Measurements from ENCODE around the gene PIRT. TPM values are rescaled to one million over a fixed set of nuclear protein-coding genes. Genes with fewer than 3 reads are reported as not detected.

PIRT gene
- polyA plus RNA-seq, 1 donor from 2014 or later: not detected

DNA sequence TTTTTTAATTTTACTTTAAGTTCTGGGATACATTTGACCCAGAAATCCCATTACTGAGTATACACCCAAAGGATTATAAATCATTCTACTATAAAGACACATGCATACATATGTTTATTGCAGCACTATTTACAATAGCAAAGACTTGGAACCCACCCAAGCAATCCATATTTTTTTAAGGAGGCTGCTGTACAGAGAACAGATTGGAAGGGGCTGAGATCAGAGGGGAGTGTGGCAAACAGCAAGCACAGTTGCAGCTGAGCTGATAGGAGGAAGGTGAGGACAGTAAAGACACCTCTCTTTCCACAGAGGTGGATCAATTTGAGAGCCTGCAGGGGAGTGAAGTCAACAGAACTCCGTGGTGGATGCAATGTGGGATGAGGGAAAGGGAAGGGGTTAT is 23.8 kb downstream of the PIRT start:
- no peak overlapping the region for H3K9ac ChIP-seq (ENCODE audit: low read length)
- no peaks in the 10 kb centered on the region for H3F3A ChIP-seq (ENCODE audit: insufficient read depth, low read length, poor library complexity, severe bottlenecking)
- no peak overlapping the region for H3K4me3 ChIP-seq (ENCODE audit: low read length)
- H4K20me1 ChIP-seq (ENCODE audit: insufficient read depth): no peaks in the 10 kb centered on the region
- no peak for TF ChIP-seq MXI1 (conservative IDR thresholded peaks at IDR 0.05; ENCODE audit: poor library complexity, severe bottlenecking)
- TF ChIP-seq SMC3 (conservative IDR thresholded peaks at IDR 0.05; ENCODE audit: poor library complexity): no peak
- TF ChIP-seq TAF1 (IDR thresholded peaks at IDR 0.05; ENCODE audit: low read depth): no peak
- no peak for TF ChIP-seq POLR2AphosphoS5 (IDR thresholded peaks at IDR 0.05)
- TF ChIP-seq RAD21 (conservative IDR thresholded peaks at IDR 0.05): no peak
- TF ChIP-seq, protein P1, sequence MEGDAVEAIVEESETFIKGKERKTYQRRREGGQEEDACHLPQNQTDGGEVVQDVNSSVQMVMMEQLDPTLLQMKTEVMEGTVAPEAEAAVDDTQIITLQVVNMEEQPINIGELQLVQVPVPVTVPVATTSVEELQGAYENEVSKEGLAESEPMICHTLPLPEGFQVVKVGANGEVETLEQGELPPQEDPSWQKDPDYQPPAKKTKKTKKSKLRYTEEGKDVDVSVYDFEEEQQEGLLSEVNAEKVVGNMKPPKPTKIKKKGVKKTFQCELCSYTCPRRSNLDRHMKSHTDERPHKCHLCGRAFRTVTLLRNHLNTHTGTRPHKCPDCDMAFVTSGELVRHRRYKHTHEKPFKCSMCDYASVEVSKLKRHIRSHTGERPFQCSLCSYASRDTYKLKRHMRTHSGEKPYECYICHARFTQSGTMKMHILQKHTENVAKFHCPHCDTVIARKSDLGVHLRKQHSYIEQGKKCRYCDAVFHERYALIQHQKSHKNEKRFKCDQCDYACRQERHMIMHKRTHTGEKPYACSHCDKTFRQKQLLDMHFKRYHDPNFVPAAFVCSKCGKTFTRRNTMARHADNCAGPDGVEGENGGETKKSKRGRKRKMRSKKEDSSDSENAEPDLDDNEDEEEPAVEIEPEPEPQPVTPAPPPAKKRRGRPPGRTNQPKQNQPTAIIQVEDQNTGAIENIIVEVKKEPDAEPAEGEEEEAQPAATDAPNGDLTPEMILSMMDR (IDR thresholded peaks at IDR 0.05; ENCODE audit: poor library complexity, severe bottlenecking): no peak
- no peak for TF ChIP-seq EZH2 (IDR thresholded peaks at IDR 0.05; ENCODE audit: borderline replicate concordance, insufficient read depth, low read length, poor library complexity, severe bottlenecking)
- TF ChIP-seq EP300 (conservative IDR thresholded peaks at IDR 0.05; ENCODE audit: poor library complexity, severe bottlenecking): no peak
- TF ChIP-seq, protein P2, sequence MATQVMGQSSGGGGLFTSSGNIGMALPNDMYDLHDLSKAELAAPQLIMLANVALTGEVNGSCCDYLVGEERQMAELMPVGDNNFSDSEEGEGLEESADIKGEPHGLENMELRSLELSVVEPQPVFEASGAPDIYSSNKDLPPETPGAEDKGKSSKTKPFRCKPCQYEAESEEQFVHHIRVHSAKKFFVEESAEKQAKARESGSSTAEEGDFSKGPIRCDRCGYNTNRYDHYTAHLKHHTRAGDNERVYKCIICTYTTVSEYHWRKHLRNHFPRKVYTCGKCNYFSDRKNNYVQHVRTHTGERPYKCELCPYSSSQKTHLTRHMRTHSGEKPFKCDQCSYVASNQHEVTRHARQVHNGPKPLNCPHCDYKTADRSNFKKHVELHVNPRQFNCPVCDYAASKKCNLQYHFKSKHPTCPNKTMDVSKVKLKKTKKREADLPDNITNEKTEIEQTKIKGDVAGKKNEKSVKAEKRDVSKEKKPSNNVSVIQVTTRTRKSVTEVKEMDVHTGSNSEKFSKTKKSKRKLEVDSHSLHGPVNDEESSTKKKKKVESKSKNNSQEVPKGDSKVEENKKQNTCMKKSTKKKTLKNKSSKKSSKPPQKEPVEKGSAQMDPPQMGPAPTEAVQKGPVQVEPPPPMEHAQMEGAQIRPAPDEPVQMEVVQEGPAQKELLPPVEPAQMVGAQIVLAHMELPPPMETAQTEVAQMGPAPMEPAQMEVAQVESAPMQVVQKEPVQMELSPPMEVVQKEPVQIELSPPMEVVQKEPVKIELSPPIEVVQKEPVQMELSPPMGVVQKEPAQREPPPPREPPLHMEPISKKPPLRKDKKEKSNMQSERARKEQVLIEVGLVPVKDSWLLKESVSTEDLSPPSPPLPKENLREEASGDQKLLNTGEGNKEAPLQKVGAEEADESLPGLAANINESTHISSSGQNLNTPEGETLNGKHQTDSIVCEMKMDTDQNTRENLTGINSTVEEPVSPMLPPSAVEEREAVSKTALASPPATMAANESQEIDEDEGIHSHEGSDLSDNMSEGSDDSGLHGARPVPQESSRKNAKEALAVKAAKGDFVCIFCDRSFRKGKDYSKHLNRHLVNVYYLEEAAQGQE (IDR thresholded peaks at IDR 0.05; ENCODE audit: borderline replicate concordance): no peak
- H3K27ac ChIP-seq (ENCODE audit: low read length): no peak overlapping the region
- no peaks in the 10 kb centered on the region for H3K36me3 ChIP-seq (ENCODE audit: insufficient read depth, low read length)
- H3K27me3 ChIP-seq (ENCODE audit: insufficient read depth, low read depth, low read length): no peaks in the 10 kb centered on the region
- no peak overlapping the region for H3K4me2 ChIP-seq (ENCODE audit: low read length)
- H3K9me2 ChIP-seq (ENCODE audit: insufficient read depth, low read length): no peaks in the 10 kb centered on the region
- no peak overlapping the region for H2AFZ ChIP-seq (ENCODE audit: low read depth, low read length)
- H3K79me2 ChIP-seq (replicated peaks; ENCODE audit: insufficient read depth, low read length): no peaks in the 10 kb centered on the region
- H3K9me3 ChIP-seq (ENCODE audit: low read length): no peaks in the 10 kb centered on the region

DNA sequence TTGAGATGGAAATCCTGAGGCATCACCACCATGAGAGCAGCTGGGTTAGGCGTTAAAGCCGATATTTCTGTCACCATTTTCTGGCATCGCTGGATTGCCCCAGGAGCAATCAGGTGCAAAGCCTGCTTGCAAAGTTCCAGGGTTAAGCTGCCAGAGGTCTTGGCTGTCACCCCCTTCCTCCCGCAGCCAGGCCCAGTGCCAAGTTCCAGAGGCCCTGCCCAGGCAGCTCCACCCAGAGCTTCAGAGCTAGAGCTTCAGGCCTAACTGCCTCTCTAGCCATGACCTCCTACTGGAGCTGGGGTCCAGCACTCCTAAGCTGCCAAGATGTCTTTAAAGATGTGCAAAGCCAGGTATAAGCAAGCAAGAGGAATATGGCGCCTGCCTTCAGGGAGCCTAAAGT is 25.2 kb downstream of the PIRT start:
- Histone ChIP-seq H3K9me3 (ENCODE audit: low read length) (no peaks in the 10 kb centered on the region), H4K20me1 (ENCODE audit: insufficient read depth) (no peaks in the 10 kb centered on the region), H3K27me3 (ENCODE audit: insufficient read depth, low read depth, low read length) (no peaks in the 10 kb centered on the region), H3K9me2 (ENCODE audit: insufficient read depth, low read length) (no peaks in the 10 kb centered on the region), H3F3A (ENCODE audit: insufficient read depth, low read length, poor library complexity, severe bottlenecking) (no peaks in the 10 kb centered on the region), H3K36me3 (ENCODE audit: insufficient read depth, low read length) (no peaks in the 10 kb centered on the region), H3K27ac (ENCODE audit: low read length) (no peak overlapping the region), H2AFZ (ENCODE audit: low read depth, low read length) (no peak overlapping the region), H3K79me2 (replicated peaks; ENCODE audit: insufficient read depth, low read length) (no peaks in the 10 kb centered on the region), H3K9ac (ENCODE audit: low read length) (no peak overlapping the region), H3K4me2 (ENCODE audit: low read length) (no peak overlapping the region), H3K4me3 (ENCODE audit: low read length) (no peak overlapping the region)
- TF ChIP-seq TAF1 (IDR thresholded peaks at IDR 0.05; ENCODE audit: low read depth) (no peak), RAD21 (conservative IDR thresholded peaks at IDR 0.05) (no peak), EP300 (conservative IDR thresholded peaks at IDR 0.05; ENCODE audit: poor library complexity, severe bottlenecking) (no peak), SMC3 (conservative IDR thresholded peaks at IDR 0.05; ENCODE audit: poor library complexity) (no peak), EZH2 (IDR thresholded peaks at IDR 0.05; ENCODE audit: borderline replicate concordance, insufficient read depth, low read length, poor library complexity, severe bottlenecking) (no peak), POLR2AphosphoS5 (IDR thresholded peaks at IDR 0.05) (no peak), MXI1 (conservative IDR thresholded peaks at IDR 0.05; ENCODE audit: poor library complexity, severe bottlenecking) (no peak)
- TF ChIP-seq, protein P2 (IDR thresholded peaks at IDR 0.05; ENCODE audit: borderline replicate concordance): no peak
- TF ChIP-seq, protein P1 (IDR thresholded peaks at IDR 0.05; ENCODE audit: poor library complexity, severe bottlenecking): no peak

Measured in neural cell (in vitro differentiated cells).